ENCODE results near the gene LDAH.

The LDAH gene

GRCh38 chr2:20652141-20652540 is 170.8 kb downstream of the LDAH start:
- no peak for DNase-seq (ENCODE audit: low read depth)

GRCh38 chr2:20651731-20652099 is 171.2 kb downstream of the LDAH start:
- DNase-seq (ENCODE audit: low read depth): no peak

DNA sequence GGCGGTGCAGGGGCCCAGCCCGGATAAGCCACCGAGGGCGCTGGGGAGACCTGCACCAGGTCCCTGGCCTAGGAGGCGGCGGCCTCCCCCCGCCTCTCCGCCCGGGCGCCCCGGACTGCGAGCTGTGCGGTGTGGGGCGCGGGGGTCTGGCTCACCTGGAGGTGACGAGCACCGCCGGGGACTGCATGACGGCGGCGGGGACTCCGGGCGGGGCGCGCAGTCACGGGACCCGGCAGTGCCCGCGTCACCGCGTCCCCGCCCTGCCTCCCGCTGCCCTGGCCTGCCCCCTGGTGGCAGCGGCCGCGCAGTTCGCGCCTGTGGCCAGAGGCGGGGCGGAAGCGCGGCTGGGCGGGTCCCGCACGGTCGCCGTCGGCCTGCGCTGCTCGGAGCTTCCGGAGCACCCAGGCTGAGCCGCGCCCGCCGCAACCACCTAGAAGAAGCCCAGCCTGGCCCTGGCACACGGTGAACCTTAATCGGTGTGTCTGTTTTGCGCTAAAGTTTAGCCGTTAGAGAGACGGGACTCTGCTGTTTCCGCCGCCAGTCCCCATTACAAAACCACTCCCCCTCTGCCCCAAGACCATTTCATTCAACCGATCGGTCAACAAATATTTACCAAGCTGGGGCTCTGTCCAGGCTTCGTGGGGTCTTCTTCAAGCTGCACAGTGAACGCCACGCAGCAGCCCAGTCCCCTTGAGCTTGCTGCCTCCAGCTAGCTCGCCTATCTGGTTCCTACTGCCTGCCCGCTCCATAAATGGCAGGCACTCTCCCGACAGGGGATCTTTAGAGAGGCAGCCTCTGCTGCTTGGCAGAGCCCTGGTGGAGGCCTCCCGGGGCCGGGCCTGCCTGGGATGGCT is 171.8 kb downstream of the LDAH start, which contains the start of gene HS1BP3:
HS1BP3 (minus strand) TSS at position 222 of the 854 bp plus-strand sequence; CDS start at position 187, 35 bp downstream.
- no peak for DNase-seq (ENCODE audit: low read depth)

DNA sequence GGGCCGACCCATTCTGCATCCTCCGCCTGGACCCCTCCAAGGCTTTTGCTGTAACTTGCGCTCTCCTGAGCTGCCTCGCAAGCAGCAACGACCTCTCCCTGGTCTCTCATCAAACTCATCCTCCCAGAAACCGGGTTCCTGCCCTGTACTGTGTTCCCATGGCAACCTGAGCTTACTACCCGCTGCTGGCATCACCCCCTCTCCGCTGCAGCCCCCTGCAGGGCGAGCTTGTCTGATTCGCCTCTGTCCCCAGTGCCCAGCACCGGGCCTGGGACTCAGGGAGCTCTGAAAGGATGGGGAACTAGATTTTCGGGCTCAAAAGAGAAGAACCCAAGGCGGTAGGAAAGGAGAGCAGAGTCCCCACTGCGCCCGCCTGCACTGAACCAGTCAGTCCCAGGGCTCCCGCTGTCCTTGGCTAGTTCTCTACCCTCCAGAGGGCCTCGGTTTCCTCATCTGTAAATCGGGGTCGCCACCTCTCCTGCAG is 172.5 kb downstream of the LDAH start:
- no peak for DNase-seq (ENCODE audit: low read depth)

- DNase-seq (ENCODE audit: low read depth): no peak
These were observed 172.9 kb downstream of the LDAH start for GRCh38 chr2:20649976-20650375.

GRCh38 chr2:20649576-20649975 is 173.3 kb downstream of the LDAH start:
- no peak for DNase-seq (ENCODE audit: low read depth)

GRCh38 chr2:20648831-20649230 is 174.1 kb downstream of the LDAH start:
- DNase-seq (ENCODE audit: low read depth): no peak

DNA sequence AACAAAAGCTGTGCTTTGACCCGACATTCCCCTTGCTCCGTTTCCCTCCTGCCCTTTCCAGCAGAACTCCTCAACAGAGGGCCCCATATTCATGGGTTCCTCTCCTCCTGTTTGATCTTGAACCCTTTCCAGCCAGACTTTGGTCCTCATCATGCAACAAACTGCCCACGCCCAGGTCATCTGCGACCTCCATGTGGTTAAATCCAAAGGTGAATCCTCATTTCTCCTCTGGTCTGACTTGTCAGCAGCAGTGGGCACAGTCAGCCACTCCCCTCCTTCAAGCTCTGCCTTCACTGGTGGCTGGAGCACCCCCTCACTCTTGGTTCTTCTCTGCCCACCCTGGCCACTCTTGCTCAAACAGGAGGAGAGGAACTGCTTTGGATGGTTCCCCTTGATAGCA is 174.7 kb downstream of the LDAH start:
- no peak for DNase-seq (ENCODE audit: low read depth)

- DNase-seq (ENCODE audit: low read depth): no peak
These were observed 175.2 kb downstream of the LDAH start for GRCh38 chr2:20647738-20648137.

DNA sequence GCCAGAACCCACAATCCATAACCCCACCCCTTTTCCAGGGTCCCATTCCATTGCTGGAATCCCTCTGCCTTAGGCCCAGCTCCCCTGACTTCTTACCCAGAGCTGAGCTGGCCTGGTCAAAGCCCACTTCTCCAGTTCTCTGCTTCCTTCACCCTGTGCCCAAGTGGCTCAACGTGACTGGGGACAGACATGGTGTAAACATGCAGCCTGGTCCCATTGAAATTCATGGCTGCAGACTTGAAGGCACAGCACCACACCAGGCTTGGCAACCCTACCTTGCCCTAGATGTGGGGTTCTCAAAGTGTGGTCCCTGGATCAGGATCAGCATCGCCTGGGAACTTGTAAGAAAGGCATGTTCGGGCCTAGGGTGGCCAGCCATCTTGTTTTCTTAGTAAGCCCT is 175.7 kb downstream of the LDAH start:
- no peak for DNase-seq (ENCODE audit: low read depth)

GRCh38 chr2:20646446-20646845 is 176.5 kb downstream of the LDAH start:
- DNase-seq (ENCODE audit: low read depth): no peak

- no peak for DNase-seq (ENCODE audit: low read depth)
These were observed 177.1 kb downstream of the LDAH start for GRCh38 chr2:20645761-20646160.

DNA sequence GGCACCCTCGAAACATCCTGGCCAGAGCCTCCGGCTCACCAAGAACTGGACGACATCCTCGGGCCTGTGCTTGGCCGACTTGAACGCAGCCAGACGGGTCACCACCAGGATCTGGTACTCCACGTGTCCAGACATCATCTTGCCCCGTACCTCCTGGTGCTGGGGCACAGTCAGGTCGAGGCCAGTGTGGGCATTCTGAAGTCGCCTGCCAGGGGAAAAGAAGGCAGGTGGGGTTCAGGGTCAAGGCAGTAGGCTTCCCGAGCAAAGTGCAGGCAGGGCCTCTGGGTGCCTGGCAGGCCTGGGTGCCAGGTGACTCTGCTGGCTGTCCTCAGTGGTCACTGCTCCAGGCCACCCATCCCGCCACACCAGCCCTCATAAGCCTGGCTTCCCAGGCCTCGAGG is 177.6 kb downstream of the LDAH start:
- no peak for DNase-seq (ENCODE audit: low read depth)

GRCh38 chr2:20643826-20644225 is 179.1 kb downstream of the LDAH start:
- DNase-seq (ENCODE audit: low read depth): no peak

DNA sequence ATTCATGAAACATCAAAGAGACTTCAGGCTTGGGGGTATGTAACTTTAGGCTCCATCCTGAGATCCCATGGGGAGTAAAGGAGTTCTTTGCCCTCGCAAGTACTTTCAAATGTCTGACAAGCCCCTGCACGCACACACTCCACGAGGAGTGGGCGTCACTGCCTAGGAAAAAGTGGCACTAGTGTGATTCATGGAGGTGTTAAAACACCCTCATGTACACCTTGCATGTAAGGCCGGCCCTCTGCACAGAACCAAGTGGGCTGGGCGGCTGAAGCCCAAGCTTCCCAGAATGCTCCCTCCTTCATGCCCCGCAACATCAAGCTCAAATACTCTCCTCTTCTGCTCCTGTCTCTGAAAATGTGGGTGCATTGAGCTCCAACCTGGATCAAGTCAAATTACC is 179.8 kb downstream of the LDAH start:
- no peak for DNase-seq (ENCODE audit: low read depth)

DNA sequence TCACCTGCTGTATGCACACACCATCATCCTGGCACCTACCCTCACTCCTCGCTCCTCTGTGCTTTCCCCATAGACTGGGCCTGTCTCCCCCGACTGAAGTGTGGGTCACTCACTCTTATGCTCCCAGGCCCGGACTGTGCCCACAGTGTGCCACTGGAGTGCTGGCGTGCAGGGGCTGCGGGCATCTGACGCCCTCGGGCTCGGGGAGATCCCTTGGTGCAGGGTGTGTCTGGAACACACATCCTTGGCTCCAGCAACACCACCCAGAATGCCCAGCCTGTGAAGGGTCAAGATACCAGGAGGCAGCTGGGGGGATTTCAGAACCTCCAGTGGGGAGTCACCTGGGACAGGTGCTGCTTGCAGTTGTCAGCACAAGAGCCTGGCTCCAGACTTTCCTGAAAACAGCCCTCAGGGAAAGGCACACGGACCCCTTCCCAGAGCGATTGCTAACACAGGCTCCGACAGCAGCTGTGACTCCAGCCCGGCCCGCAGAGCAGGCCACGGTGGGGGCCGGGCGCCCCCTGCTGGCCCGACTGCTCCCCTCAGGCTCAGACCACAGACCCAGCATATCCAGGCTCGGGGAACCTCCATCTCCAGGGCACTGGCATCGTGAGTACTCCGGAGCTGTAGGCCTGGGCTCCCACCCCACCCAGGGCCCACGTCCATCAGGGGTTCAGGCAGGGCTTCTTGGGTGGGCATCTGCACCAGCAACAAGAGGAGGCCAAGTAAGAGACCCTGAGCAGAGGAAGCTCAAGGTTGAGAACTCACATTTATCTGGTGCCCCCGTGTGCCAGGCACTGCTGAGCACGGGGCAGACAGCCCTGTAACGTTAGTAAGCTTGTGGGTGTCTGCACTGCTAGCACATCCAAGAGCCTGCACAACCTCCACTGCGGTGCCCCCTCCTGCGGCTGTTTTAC is 180.6 kb downstream of the LDAH start:
- no peak for DNase-seq (ENCODE audit: low read depth)

DNA sequence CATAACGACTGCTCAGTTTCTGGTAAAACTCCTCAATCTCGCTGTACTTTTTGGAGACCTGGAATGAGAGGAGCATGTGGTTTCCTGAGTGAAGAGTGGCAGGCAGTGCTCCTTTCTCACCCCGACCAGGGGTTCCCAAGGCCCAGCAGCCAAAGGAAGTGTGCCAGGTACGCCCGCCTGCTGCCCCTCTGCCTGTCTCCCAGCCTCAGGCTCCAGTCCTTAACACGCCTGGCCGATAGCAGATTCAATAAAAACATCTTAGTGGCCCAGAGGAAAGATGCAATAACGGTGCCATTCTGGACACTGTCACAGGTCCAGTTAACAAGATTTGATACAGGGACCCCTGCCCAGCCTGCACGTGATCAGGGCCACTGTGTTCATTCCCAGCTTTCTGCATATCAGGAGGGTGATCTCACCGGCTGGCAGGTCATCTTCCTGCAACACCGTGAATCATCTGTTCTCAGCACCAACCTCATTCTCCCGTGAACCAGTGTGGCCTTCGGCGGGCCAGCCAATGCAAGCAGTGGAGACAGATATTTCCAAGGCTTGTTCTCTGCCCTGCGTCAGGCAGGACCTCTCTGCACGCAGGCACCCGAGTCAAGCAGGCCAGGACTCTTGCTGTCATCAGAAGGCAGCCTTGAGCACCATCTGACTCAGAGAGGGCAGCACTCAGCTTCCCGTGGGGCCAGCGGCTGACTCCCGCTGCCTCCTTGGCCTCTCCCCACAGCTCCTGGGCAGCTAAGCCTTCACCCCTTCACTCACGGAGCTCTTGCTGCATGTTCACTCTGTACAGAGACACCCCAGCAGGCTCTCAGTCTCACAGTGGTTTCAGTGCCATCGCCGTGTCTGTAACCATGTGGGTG is 181.5 kb downstream of the LDAH start:
- DNase-seq (ENCODE audit: low read depth): peak; percentile 45

- DNase-seq (ENCODE audit: low read depth): no peak
These were observed 182.3 kb downstream of the LDAH start for GRCh38 chr2:20640411-20641122.

- no peak for DNase-seq (ENCODE audit: low read depth)
These were observed 184.1 kb downstream of the LDAH start for GRCh38 chr2:20638646-20639430.

- DNase-seq (ENCODE audit: low read depth): no peak
These were observed 184.9 kb downstream of the LDAH start for GRCh38 chr2:20638014-20638413.
